ENCODE data around the gene KRTAP27-1.

KRTAP27-1 gene

DNA sequence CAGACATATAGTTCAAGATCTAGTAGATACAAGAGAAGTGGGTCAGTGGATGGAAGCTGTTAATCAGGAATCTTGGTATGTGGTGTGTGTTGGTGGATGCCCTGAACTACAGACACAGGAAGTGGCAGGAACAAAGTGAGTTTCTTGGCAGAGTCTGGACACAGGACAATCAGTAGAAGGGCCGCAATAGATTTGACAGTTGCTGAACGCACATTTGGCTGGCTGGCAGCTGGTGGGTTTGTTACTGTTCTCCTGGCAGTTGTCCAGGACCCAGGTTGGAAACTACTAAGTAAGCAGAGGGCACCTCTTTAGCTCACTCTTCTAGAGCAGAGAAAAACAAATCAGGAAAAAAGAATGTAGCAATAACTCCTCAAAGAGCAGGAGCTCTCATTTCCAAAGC, 30.6 kb downstream of the KRTAP27-1 start:
- Histone ChIP-seq H2AFZ (no peak overlapping the region), H3K9me3 (ENCODE audit: control insufficient read depth, low read length) (no peaks in the 10 kb centered on the region), H3K4me3 (ENCODE audit: low read depth, low read length) (no peak overlapping the region), H3K27me3 (ENCODE audit: control insufficient read depth, insufficient read depth, low read length) (no peaks in the 10 kb centered on the region), H3K79me2 (no peaks in the 10 kb centered on the region), H3K9ac (no peak overlapping the region), H3K4me2 (ENCODE audit: low read length) (no peak overlapping the region), H3K36me3 (ENCODE audit: control insufficient read depth, insufficient read depth, low read length) (no peaks in the 10 kb centered on the region), H3K4me1 (no peaks in the 10 kb centered on the region), H3K27ac (no peak overlapping the region)
- TF ChIP-seq, protein P1, sequence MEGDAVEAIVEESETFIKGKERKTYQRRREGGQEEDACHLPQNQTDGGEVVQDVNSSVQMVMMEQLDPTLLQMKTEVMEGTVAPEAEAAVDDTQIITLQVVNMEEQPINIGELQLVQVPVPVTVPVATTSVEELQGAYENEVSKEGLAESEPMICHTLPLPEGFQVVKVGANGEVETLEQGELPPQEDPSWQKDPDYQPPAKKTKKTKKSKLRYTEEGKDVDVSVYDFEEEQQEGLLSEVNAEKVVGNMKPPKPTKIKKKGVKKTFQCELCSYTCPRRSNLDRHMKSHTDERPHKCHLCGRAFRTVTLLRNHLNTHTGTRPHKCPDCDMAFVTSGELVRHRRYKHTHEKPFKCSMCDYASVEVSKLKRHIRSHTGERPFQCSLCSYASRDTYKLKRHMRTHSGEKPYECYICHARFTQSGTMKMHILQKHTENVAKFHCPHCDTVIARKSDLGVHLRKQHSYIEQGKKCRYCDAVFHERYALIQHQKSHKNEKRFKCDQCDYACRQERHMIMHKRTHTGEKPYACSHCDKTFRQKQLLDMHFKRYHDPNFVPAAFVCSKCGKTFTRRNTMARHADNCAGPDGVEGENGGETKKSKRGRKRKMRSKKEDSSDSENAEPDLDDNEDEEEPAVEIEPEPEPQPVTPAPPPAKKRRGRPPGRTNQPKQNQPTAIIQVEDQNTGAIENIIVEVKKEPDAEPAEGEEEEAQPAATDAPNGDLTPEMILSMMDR (IDR thresholded peaks at IDR 0.05), result no peak

GRCh38 chr21:30305136-30305535, 32.4 kb downstream of the KRTAP27-1 start:
- H3K27ac ChIP-seq, result no peak overlapping the region
- no peak overlapping the region for H3K9ac ChIP-seq
- TF ChIP-seq, protein P1 (IDR thresholded peaks at IDR 0.05), result no peak
- no peak overlapping the region for H3K4me2 ChIP-seq (ENCODE audit: low read length)
- H3K36me3 ChIP-seq (ENCODE audit: control insufficient read depth, insufficient read depth, low read length), result no peaks in the 10 kb centered on the region
- H3K4me3 ChIP-seq (ENCODE audit: low read depth, low read length), result no peak overlapping the region
- no peaks in the 10 kb centered on the region for H3K27me3 ChIP-seq (ENCODE audit: control insufficient read depth, insufficient read depth, low read length)
- H3K4me1 ChIP-seq, result no peaks in the 10 kb centered on the region
- no peaks in the 10 kb centered on the region for H3K9me3 ChIP-seq (ENCODE audit: control insufficient read depth, low read length)
- H3K79me2 ChIP-seq, result no peaks in the 10 kb centered on the region
- H2AFZ ChIP-seq, result no peak overlapping the region

DNA sequence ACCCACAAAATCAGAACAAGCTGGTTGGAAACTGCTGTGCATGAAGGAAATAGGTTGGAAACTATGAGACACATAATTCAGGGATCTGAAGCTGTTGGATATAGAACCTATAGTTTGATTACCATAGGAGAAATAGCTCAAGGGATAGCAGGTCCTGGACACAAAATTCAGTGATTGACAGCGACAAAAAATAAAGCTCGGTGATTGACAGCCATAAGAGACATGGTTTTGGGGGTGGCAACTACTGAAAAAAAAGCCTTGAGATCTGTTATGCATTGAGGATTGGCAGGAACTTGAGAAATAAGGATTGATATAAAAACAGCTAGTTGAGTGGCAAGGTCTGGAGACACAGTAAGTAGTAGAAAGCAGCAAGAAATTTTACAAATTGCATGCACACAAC, 48.3 kb downstream of the KRTAP27-1 start, which contains the start of gene KRTAP25-1:
Gene KRTAP25-1 (minus strand): TSS at position 300 of the 400 bp plus-strand sequence. CDS start 24 bp downstream, at position 276.
- Histone ChIP-seq H3K4me2 (ENCODE audit: low read length) (no peak within 1 kb of the TSS), H3K9ac (no peak within 1 kb of the TSS), H3K36me3 (ENCODE audit: control insufficient read depth, insufficient read depth, low read length) (no peaks in the 10 kb centered on the region), H3K4me1 (no peaks in the 10 kb centered on the region), H2AFZ (no peak within 1 kb of the TSS), H3K27me3 (ENCODE audit: control insufficient read depth, insufficient read depth, low read length) (no peaks in the 10 kb centered on the region), H3K9me3 (ENCODE audit: control insufficient read depth, low read length) (no peaks in the 10 kb centered on the region), H3K27ac (no peak within 1 kb of the TSS), H3K4me3 (ENCODE audit: low read depth, low read length) (no peak within 1 kb of the TSS), H3K79me2 (no peaks in the 10 kb centered on the region)
- TF ChIP-seq, protein P1 (IDR thresholded peaks at IDR 0.05), result no peak
